Nephron (organoid): ENCODE results near the gene ELP2.

Experiments used
- H3K27ac Mint-ChIP-seq, 3 experiments: 2 replicates each; pipeline ENCODE4 v1.8.0; 2020; ENCODE audit warnings: mixed read lengths in 3 of 3, mild to moderate bottlenecking in 2 of 3, moderate library complexity in 1 of 3
- H3K27me3 Mint-ChIP-seq: 2 replicates; pipeline ENCODE4 v1.8.0; 2021; ENCODE audit warnings: low read depth, mild to moderate bottlenecking, moderate library complexity, mixed read lengths
- H3K36me3 Mint-ChIP-seq: 2 replicates; pipeline ENCODE4 v1.8.0; 2020; ENCODE audit warnings: low read depth, mixed read lengths
- H3K4me1 Mint-ChIP-seq: 2 replicates; pipeline ENCODE4 v1.8.0; 2020; ENCODE audit warnings: mixed read lengths
- H3K4me3 Mint-ChIP-seq, 3 experiments: 2 replicates each; pipeline ENCODE4 v1.8.0; 2020; ENCODE audit warnings: mild to moderate bottlenecking in 3 of 3, mixed read lengths in 3 of 3, moderate library complexity in 2 of 3
- H3K9me3 Mint-ChIP-seq: 2 replicates; pipeline ENCODE4 v1.8.0; 2020; ENCODE audit warnings: mixed read lengths
- CTCF ChIP-seq, 3 experiments: fragments of 200-600 bp; sonication (generic); IDR thresholded peaks; one replicate each; pipeline ENCODE4 v1.5.0; 2021; ENCODE audit warnings: antibody characterized with exemption in 3 of 3; ENCODE audit not compliant: unreplicated experiment in 3 of 3

ELP2 gene

GRCh38 chr18:36130883-36131653, 1.4 kb downstream of the ELP2 start:
- no peaks in the 10 kb centered on the region for H3K27me3 Mint-ChIP-seq
- H3K4me1 Mint-ChIP-seq: peaks cover 34% of the 10 kb centered on the region
- peak overlapping the region; percentile 90 to 96 (median 92) for H3K4me3 Mint-ChIP-seq
- H3K27ac Mint-ChIP-seq: peak overlapping the region in 1 of 3 experiments; percentile 98
- no peak for TF ChIP-seq CTCF (IDR thresholded peaks at IDR 0.05; ENCODE audit: unreplicated experiment in 3 of 3)
- peaks cover 27% of the 10 kb centered on the region for H3K36me3 Mint-ChIP-seq
- no peaks in the 10 kb centered on the region for H3K9me3 Mint-ChIP-seq

- no peak overlapping the region for H3K27ac Mint-ChIP-seq
- H3K9me3 Mint-ChIP-seq: no peaks in the 10 kb centered on the region
- peak overlapping the region; percentile 67 to 92 (median 69) for H3K4me3 Mint-ChIP-seq
- no peak for TF ChIP-seq CTCF (IDR thresholded peaks at IDR 0.05; ENCODE audit: unreplicated experiment in 3 of 3)
- H3K36me3 Mint-ChIP-seq: peaks cover 27% of the 10 kb centered on the region
- peaks cover 31% of the 10 kb centered on the region for H3K4me1 Mint-ChIP-seq
- no peaks in the 10 kb centered on the region for H3K27me3 Mint-ChIP-seq
Observed at GRCh38 chr18:36131692-36132483, 2.2 kb downstream of the ELP2 start.

GRCh38 chr18:36132756-36133155, 3.1 kb downstream of the ELP2 start:
- H3K9me3 Mint-ChIP-seq: no peaks in the 10 kb centered on the region
- peaks cover 25% of the 10 kb centered on the region for H3K36me3 Mint-ChIP-seq
- no peaks in the 10 kb centered on the region for H3K27me3 Mint-ChIP-seq
- no peak for TF ChIP-seq CTCF (IDR thresholded peaks at IDR 0.05; ENCODE audit: unreplicated experiment in 3 of 3)
- peaks cover 26% of the 10 kb centered on the region for H3K4me1 Mint-ChIP-seq
- H3K27ac Mint-ChIP-seq: no peak overlapping the region
- peak overlapping the region; percentile 67 to 85 (median 69) for H3K4me3 Mint-ChIP-seq

- Mint-ChIP-seq H3K9me3 (no peaks in the 10 kb centered on the region), H3K27me3 (no peaks in the 10 kb centered on the region), H3K4me3 (no peak overlapping the region)
Observed at GRCh38 chr18:36135264-36135663, 5.6 kb downstream of the ELP2 start.

GRCh38 chr18:36139245-36139644, 9.5 kb downstream of the ELP2 start:
- TF ChIP-seq CTCF (IDR thresholded peaks at IDR 0.05; ENCODE audit: unreplicated experiment in 3 of 3): no peak

More at GRCh38 chr18:36135264-36135663, 5.6 kb downstream of the ELP2 start:
- H3K27ac Mint-ChIP-seq: no peak overlapping the region
- no peak for TF ChIP-seq CTCF (IDR thresholded peaks at IDR 0.05; ENCODE audit: unreplicated experiment in 3 of 3)
- H3K4me1 Mint-ChIP-seq: peaks cover 17% of the 10 kb centered on the region
- peaks cover 40% of the 10 kb centered on the region for H3K36me3 Mint-ChIP-seq

More at GRCh38 chr18:36139245-36139644, 9.5 kb downstream of the ELP2 start:
- Mint-ChIP-seq H3K27ac (no peak overlapping the region), H3K9me3 (no peaks in the 10 kb centered on the region), H3K4me1 (no peaks in the 10 kb centered on the region), H3K27me3 (no peaks in the 10 kb centered on the region), H3K4me3 (no peak overlapping the region), H3K36me3 (peaks cover 59% of the 10 kb centered on the region)
